Measurements from ENCODE around the gene WDR37.

WDR37 gene

GRCh38 chr10:1074748-1075308 lies 18.6 kb downstream of the WDR37 start:
- no peak for DNase-seq

- DNase-seq = no peak
Measured at GRCh38 chr10:1078668-1079067, 22.5 kb downstream of the WDR37 start.

GRCh38 chr10:1083581-1083980 lies 27.4 kb downstream of the WDR37 start:
- DNase-seq = no peak

GRCh38 chr10:1084011-1084950 lies 28.1 kb downstream of the WDR37 start:
- no peak for DNase-seq

GRCh38 chr10:1085258-1085657 lies 29.1 kb downstream of the WDR37 start:
- DNase-seq = no peak

GRCh38 chr10:1086787-1087186 lies 30.6 kb downstream of the WDR37 start:
- DNase-seq = no peak

GRCh38 chr10:1089017-1089689 lies 33.0 kb downstream of the WDR37 start:
- DNase-seq = no peak

- no peak for DNase-seq
Measured at GRCh38 chr10:1090696-1091095, 34.5 kb downstream of the WDR37 start.

GRCh38 chr10:1093696-1094095 lies 37.5 kb downstream of the WDR37 start:
- DNase-seq = no peak

- DNase-seq = no peak
Measured at GRCh38 chr10:1094112-1095057, 38.2 kb downstream of the WDR37 start.

GRCh38 chr10:1095498-1095897 lies 39.3 kb downstream of the WDR37 start:
- DNase-seq = no peak

GRCh38 chr10:1096287-1096889 lies 40.2 kb downstream of the WDR37 start:
- no peak for DNase-seq

- no peak for DNase-seq
Measured at GRCh38 chr10:1097436-1097835, 41.3 kb downstream of the WDR37 start.

- no peak for DNase-seq
Measured at GRCh38 chr10:1100143-1100542, 44.0 kb downstream of the WDR37 start.

- DNase-seq = no peak
Measured at GRCh38 chr10:1100691-1101368, 44.6 kb downstream of the WDR37 start.

- no peak for DNase-seq
Measured at GRCh38 chr10:1101946-1102345, 45.8 kb downstream of the WDR37 start.

GRCh38 chr10:1102416-1102815 lies 46.2 kb downstream of the WDR37 start:
- DNase-seq = no peak

- DNase-seq = no peak
Measured at GRCh38 chr10:1102831-1103230, 46.6 kb downstream of the WDR37 start.

GRCh38 chr10:1103551-1103950 lies 47.4 kb downstream of the WDR37 start:
- no peak for DNase-seq

GRCh38 chr10:1104971-1105370 lies 48.8 kb downstream of the WDR37 start:
- DNase-seq = no peak

GRCh38 chr10:1107004-1107403 lies 50.8 kb downstream of the WDR37 start:
- DNase-seq = no peak

- no peak for DNase-seq
Measured at GRCh38 chr10:1107679-1108078, 51.5 kb downstream of the WDR37 start.
